ENCODE results near the gene AMER2.
A peak's percentile ranks its signal among the peaks of the same experiment; 100 is the strongest.

Gene AMER2, protein sequence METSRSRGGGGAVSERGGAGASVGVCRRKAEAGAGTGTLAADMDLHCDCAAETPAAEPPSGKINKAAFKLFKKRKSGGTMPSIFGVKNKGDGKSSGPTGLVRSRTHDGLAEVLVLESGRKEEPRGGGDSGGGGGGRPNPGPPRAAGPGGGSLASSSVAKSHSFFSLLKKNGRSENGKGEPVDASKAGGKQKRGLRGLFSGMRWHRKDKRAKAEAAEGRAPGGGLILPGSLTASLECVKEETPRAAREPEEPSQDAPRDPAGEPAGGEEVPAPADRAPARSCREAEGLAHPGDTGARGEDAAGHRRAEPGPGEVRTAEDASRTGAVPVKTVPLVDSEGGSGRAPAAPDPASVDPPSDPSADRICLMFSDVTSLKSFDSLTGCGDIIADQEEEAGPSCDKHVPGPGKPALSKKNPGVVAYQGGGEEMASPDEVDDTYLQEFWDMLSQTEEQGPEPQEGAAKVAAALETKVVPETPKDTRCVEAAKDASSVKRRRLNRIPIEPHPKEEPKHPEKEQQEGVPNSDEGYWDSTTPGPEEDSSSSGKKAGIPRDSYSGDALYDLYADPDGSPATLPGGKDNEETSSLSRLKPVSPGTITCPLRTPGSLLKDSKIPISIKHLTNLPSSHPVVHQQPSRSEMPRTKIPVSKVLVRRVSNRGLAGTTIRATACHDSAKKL

GRCh38 chr13:25171517-25172302, at the start of gene AMER2:
TSS of gene AMER2 (minus strand) at chr13:25172288. CDS start at chr13:25171619, 669 bp downstream.
- peak; percentile 7 for DNase-seq (ENCODE audit: low read depth)

DNA sequence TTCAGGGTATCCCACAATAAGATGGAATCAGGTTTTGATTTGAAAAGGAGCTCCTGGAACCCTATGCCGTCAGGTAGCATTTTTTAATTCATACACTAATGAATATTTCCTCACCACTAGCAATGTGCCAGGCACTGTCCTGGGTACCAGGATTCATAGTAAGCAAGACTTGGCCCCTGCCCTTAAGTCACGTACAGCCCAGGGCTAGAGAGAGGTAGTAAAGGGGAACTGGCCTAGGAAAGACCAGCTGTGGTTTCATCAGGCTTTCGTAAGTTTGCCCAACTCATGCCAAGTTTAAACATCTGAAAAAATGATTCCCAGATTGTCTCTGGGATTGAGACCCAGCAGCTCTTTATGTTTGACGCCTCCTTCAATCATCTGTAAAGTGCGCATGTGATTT, 45.9 kb upstream of the AMER2 start:
- DNase-seq (ENCODE audit: low read depth) = no peak

- peak; percentile 54 for DNase-seq (ENCODE audit: low read depth)
Observed at GRCh38 chr13:25217023-25217885, 45.2 kb upstream of the AMER2 start.

DNA sequence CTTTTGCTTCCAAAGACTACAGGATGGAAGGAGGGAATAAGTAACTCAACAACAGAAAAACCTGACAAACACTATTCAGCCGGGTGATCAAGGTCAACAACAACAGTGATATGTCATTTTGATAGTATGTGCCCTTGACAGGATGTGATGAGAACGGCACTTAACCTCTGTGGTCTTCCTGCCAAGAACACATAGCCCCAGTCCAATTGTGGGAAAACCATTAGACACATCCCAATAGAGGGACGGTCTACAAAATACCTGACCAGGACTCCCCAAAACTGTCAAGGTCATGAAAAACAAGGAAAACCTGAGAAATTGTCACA, 43.1 kb upstream of the AMER2 start:
- no peak for DNase-seq (ENCODE audit: low read depth)

DNA sequence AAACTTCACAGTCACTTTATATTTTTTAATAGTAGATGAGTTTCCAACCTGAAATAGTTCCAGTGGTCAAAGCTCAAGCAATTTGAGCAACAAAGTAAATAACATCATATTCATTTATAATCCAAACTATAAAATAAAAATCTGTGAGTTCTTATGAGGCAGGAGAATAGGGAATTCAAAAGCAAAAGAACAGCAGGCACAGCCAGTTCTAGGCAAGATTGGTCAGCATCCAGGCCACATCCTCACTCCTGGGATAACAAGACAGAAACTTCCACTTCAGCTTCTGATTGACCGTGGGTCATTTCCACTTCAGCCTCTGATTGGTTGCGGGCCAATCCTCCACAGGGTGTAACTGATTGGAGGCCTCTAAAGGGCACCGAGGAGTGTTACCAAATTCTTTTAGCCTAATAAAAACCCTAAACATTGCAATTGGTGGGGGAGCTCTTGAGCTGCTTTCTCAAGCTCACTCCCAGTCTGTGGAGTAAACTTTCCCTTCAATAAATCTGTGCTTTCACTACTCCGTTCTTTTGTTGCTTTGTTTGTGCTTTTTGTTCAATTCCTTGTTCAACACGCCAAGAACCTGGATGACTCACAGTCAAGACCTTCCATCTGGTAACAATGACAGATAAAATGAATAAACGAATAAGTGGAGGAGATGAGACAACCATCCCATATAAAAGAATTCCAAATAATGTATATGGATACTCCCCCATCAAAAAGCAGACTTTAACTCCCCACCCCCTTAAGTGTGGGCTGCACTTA, 42.6 kb upstream of the AMER2 start:
- DNase-seq (ENCODE audit: low read depth) = peak; percentile 34

GRCh38 chr13:25213715-25214114, 41.6 kb upstream of the AMER2 start:
- DNase-seq (ENCODE audit: low read depth) = no peak

GRCh38 chr13:25210842-25211569, 38.9 kb upstream of the AMER2 start:
- no peak for DNase-seq (ENCODE audit: low read depth)

DNA sequence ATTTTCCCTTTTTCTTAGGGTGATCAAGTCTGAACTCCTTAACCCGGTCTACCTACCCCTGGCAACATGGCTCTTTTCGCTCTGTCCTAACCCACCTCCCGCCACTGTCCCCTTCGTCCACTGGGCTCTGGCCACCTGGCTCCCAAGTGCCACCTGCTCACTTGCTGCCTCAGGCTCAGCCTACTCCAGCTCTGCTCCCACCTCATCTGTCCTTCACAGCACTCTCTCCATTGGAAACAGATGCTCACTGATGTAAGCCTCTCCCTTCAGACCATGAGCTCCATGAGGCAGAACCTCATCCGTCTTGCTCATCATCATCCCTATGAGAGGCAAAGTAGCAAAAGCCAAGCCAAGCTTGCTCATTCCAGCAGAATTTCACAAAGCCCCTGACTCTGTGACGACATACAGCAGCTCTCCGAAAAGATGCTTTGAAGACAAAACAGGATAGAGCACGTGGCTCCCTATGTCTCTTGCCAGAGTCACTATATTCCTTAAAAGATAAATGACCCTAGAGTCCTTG, 35.3 kb upstream of the AMER2 start:
- DNase-seq (ENCODE audit: low read depth) = no peak

- DNase-seq (ENCODE audit: low read depth) = no peak
Observed at GRCh38 chr13:25204863-25205262, 32.8 kb upstream of the AMER2 start.

- DNase-seq (ENCODE audit: low read depth) = no peak
Observed at GRCh38 chr13:25203127-25203740, 31.1 kb upstream of the AMER2 start.

DNA sequence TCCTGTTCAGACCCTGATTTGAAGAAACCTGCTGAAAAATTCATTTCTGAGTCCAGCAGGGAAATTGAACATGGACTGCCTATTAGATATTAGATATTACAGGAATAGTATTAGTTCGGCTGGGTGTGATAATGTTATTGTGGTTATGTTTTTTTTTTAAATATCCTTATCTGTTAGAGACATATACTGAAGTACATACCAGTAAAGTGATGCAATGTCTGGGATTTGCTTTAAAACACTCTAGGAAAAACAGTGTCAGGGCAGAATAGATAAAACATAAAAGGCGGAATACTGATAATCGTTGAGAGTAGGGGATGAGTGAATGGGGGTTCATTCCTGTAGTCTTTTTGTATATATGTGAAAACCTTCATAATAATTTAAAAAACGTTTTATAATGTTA, 28.7 kb upstream of the AMER2 start:
- DNase-seq (ENCODE audit: low read depth) = peak; percentile 36

DNA sequence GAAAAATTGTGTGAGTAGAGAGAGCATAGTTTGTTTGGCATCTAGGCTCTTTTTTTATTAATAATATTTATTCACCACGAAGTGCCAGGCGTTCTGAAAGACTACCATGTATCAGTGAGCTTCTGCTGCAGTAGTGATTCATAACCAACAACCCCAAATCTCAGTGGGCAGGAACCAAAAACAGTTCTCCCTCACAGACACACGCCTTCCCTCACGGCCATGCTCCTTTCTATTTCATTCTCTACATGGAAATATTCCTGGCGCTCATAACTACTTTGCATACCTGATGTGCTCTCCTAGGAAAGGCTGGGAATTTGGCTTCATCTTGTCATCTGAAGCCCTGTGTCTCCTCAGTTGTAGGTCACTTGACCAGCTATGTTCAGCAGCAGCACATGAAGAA, 26.6 kb upstream of the AMER2 start:
- DNase-seq (ENCODE audit: low read depth) = no peak

GRCh38 chr13:25196971-25197370, 24.9 kb upstream of the AMER2 start:
- DNase-seq (ENCODE audit: low read depth) = no peak

DNA sequence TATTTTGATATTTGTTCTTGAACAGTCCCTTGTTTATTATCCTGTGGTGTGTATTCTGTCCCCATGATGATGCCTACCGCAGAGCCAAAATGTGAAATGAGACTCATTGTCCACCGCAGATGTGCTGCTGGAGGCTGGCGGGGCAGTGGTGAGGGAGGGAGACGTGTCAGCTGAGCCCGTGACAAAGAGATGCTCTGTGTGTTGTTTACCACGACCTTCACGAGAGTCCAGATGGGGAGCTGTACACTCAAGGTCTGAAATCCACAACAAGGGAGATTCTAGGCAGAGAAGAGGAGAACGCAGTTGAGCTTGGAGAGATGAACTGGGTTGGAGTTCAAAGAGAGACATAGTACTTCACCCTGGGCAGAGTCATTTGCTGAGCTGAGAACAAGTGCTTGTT, 20.8 kb upstream of the AMER2 start:
- DNase-seq (ENCODE audit: low read depth) = no peak

GRCh38 chr13:25192489-25192888, 20.4 kb upstream of the AMER2 start:
- DNase-seq (ENCODE audit: low read depth) = no peak

- no peak for DNase-seq (ENCODE audit: low read depth)
Observed at GRCh38 chr13:25192052-25192451, 20.0 kb upstream of the AMER2 start.

DNA sequence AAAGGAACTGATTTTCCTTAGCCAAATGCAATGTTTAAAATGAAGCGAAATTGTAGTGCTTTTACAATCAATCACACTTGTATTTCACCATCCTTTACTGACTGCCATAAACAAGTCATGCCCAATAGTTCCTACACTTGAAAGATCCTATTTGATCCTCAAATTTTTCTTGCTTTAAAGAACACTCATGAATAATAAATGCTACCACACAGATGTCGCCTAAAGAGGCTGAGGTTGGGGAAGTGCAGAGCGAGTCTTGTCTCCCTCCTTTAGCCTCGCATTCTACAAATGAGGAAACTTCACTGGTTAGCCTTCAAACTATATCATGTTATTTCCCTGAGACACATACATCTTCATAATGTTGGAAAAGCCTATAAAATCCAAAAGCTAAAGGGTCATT, 18.7 kb upstream of the AMER2 start:
- DNase-seq (ENCODE audit: low read depth) = no peak

- DNase-seq (ENCODE audit: low read depth) = no peak
Observed at GRCh38 chr13:25190256-25190655, 18.2 kb upstream of the AMER2 start.

DNA sequence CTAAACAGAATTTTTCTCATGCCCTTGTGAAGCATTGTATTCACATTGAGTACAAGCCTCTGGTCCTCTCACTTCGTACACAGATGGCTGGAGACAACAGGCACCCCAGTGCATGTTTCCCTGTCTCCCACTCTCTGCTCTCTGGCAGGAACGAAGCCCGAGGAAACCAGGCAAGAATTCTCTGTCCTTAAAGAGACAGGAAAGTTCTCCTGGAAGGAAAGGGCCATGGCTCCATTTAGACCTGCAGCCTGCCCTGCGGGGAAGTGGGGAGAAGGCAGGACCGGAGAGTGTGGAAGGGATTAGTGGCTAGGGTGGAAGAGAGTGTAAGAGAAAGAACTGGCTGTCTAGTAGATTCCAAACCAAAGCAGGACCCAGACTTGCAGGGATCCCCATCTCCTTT, 15.5 kb upstream of the AMER2 start:
- no peak for DNase-seq (ENCODE audit: low read depth)

DNA sequence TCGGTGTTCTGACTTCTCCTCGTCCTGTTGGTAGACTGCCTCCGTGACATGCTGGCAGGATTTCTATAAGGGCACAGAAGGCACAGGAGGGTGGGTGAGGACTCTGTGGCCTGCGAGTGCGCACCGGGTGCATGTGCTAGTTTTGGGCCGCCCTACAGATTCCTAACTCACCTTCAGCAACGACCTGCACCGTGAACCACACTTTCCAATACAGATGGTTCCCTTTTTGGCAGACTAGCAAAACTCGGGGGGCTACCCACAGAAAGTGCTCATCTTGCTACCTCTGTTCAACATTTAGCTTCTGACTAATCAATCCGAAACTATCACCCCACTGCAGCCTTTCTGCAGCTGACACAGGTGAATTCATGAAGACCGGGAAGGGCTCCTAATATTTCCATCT, 14.1 kb upstream of the AMER2 start:
- no peak for DNase-seq (ENCODE audit: low read depth)

Data from iris pigment epithelial cell (primary cell).